GM19023 (cell line): ENCODE results near the gene MRPL47.
"Not testable (repeated sequence)": the region's sequence is repeated elsewhere in the genome, so short reads cannot be mapped to it uniquely, and the experiment has no call there.

ENCODE experiments used
- ATAC-seq: cut with Tn5 transposase; IDR thresholded peaks from one replicate; pipeline ENCODE4 v1.9.1; 2021; ENCODE audit warnings: mild to moderate bottlenecking, moderate library complexity; ENCODE audit not compliant: unreplicated experiment

Gene MRPL47

GRCh38 chr3:179604321-179605078 is at the start of gene MRPL47, which contains the start of gene NDUFB5:
MRPL47 (minus strand) TSS chr3:179604638; CDS start chr3:179604624, 14 bp downstream.
NDUFB5 (plus strand) TSS chr3:179604794; CDS start chr3:179604816, 22 bp downstream.
- ATAC-seq, result peak; percentile 99

GRCh38 chr3:179653096-179653797 is 48.8 kb upstream of the MRPL47 start:
- peak; percentile 65 for ATAC-seq

DNA sequence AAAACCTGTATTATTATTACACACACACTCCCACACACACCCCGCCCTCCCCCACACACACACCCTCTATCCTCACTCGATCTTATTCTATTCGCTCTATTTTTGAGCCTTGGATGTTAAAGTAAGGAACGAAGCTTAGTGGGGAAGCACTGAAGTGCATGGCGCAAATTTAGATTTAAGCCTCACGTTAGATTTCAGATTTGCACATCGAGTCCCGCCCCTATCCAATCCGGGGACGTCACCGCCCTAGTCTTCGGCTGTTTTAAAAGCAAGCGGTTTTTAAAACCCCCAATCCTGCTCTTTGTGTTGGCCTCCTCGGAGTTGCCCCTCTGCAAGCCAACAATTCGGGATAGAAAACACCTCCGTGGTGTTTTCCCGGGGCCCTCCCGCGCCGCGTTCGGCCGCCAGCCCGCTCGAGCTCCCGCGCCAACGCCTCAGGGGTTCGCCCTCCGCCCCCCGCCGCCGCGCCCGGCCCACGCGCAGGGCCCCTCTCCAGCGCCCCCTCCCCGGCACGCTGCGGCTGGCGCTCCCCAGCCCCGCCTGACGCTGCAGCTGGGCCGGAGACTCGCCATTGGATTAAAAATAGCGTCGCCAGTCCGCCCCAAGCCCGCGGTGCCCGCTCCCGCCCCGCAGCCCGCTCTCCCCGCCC is 48.1 kb upstream of the MRPL47 start, which contains the start of gene USP13:
Gene USP13, plus strand, starts transcription at position 594 of the 649 bp plus-strand sequence. CDS start 186 bp downstream, outside the sequence.
- ATAC-seq, result peak; percentile 69

DNA sequence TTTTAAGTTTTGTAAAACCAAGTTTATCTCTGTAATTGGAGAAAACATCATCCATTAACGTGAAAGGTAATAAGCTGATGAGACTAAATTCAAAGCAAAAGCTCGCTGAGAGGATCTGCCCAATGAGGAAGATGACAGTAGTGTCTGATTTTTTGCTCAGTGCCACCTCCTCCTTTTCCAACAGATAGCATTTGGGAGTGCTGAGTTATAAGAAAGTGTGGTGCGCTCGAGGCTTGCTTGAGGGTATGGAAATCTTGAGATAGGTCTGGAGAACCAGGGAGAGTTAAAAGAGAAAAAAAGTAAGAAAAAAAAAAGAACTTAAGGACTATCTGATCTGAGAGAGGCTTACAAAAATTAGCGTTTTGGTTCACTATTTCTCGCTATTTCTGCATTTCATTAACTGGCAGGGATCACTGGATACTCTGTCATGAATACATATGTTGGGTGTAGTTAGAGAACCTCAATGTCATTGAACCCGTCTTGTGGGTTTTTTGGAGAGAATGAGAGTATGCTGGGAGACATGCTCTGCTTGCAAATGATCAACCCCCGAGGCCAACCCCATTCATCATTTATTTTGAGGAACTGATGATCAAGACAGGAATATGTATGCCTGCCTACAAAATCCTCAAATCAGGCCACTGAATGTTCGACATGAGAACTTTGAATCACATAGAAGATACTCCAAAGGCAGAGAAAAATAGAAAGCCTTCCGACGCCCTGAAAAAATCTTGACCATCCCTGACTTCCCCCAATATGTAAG is 47.4 kb upstream of the MRPL47 start:
- ATAC-seq, result no peak

DNA sequence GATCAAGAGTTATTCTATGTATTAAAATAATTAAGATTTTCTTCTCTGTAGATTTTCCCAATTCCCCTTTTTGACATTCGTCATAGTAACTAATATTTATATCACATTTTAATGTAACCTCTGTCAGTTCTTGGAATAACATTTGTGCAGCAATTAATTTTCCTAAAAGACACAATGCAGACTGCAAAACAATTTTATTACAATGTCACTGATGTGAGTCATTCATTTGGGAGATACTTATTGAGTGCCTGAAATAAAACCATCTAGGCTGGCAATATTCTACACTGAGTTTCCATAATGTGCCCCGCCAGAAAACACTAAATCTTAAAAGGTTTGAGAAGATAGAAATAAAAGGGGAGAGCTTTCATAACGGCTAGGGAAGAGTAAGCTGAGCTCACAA is 41.7 kb upstream of the MRPL47 start:
- no peak for ATAC-seq

GRCh38 chr3:179643837-179644236 is 39.4 kb upstream of the MRPL47 start:
- ATAC-seq, result not testable (repeated sequence)

GRCh38 chr3:179642871-179643270 is 38.4 kb upstream of the MRPL47 start:
- ATAC-seq, result no peak

- ATAC-seq, result no peak
Observed at GRCh38 chr3:179640469-179640868, 36.0 kb upstream of the MRPL47 start.

DNA sequence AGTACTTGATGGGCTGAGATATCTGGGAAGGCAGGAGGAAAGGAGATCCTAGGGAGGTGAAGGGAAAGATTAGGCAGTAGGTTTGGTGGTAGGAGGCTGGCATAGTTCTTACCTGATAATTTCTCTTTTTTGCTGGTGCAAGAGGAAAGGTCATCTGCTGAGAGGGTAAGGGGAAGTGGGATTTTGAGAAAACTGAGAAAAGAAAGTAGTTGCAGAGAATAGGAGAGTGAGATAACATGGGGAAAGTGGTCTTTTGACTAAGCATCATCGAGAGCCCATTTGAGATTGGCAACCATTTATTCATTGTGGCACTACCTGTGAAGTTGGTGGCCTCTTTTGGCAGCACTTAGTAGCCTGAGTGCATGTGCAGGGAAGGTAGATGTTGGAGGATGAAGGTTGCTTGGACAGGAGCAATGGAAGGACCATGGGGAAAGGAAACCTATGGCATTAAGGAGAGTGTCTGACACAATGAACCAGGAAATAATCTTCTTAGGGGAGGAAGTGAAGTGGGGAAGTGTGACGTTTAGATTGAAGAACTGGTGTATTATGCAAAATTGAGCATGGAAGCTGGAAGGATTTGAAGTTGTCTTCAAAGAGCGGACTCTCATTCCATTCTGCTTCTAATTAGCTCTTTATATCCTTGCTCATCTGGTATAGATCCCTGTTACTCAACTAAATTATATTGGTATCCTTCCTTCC is 26.5 kb upstream of the MRPL47 start:
- ATAC-seq, result no peak

DNA sequence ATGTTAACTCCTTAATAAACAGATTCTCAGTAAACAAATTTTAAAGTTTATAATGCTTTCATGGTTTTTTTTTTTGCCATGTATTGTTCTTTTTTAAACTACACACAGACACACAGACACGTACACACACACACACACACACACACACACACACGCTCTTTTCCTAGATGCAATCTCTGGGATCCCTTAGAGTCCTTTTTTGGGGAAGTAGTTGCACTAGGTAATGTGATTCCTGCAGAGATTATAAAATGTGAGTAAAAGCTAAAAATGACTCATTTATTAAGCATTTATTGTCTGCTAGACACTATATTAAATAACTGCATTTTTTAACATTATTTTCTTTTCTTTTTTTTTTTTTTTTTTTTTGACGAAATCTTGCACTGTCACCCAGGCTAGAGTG is 20.0 kb upstream of the MRPL47 start:
- no peak for ATAC-seq

DNA sequence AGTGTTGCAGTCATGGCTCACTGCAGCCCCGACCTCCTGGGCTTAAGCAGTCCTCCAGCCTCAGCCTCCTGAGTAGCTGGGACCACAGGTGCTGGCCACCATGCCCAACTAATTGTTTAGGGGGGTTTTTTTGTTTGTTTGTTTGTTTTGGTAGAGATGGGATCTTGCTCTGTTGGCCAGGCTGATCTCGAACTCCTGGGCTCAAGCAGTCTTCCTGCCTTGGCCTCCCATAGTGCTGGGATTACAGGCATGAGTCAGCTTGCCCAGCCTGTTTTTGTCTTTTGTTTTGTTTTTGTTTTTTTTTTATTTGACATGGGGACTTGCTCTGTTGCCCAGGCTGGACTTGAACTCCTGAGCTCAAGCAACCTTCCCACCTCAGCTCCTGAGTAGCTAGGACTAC is 17.6 kb upstream of the MRPL47 start:
- no peak for ATAC-seq

GRCh38 chr3:179615458-179616173 is 11.2 kb upstream of the MRPL47 start:
- ATAC-seq, result no peak

- ATAC-seq, result no peak
Observed at GRCh38 chr3:179613807-179614206, 9.4 kb upstream of the MRPL47 start.

GRCh38 chr3:179610066-179610465 is 5.6 kb upstream of the MRPL47 start:
- no peak for ATAC-seq

- peak; percentile 33 for ATAC-seq
Observed at GRCh38 chr3:179608931-179609720, 4.7 kb upstream of the MRPL47 start.

- ATAC-seq, result no peak
Observed at GRCh38 chr3:179606534-179607085, 2.2 kb upstream of the MRPL47 start.

DNA sequence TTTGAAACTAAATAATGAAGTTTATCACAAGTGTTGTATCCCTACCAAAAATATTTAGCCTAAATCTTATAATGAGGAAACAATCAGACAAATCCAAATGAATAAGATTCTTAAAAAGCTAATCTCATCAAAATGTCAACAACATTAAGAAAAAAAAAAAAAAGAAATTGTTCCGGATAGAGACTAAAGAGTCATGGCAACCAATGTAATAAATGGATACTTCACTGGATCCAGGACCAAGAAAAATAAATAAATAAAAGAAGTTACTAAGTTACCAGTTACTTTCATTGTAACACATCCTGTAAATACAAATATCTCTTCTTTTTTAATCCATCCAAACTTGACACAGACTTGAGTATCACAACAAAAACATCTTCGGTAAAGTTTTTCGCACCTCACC is 607 bp downstream of the MRPL47 start:
- ATAC-seq, result no peak

DNA sequence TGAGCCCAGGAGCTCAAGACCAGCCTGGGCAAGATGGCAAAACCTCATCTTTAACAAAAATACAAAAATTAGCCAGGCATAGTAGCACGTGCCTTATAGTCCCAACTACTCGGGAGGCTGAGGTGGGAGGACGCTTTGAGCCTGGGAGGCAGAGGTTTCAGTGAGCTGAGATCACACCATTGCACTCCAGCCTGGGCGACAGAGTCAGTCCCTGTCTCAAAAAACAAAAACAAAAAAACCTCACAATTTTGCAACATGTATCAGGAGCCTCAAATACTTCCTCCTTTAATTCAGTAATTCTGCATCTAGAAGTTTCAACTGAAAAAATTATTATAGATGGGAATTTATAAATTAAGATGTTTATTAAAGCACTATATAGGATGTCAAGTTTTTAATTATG is 1.1 kb downstream of the MRPL47 start:
- no peak for ATAC-seq
